ENCODE results near the gene SUSD4. TPM values are rescaled to one million over a fixed set of nuclear protein-coding genes. Genes with fewer than 3 reads are reported as not detected.

Gene SUSD4
- total RNA-seq, 1 donor from 2014 or later: not detected

DNA sequence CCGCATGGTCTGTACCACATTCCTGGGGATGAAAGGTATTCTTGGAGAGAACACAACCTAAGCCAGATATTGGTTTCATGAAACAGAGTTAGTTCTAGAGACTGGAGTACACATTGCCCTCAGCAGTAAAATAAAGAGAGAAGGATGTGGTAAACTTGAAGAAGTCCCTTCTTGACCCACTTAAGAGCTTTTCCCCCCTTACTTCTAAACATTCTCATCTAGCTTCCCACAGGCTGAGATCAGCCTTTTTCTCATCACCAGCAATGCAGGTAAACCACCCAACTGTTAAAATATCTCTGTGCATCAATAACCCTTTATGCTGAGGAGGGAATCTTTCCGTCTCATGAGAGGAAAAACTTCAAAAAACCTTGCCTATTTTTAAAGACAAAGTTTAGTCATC is 62.6 kb downstream of the SUSD4 start:
- DNase-seq (ENCODE audit: extremely low spot score, unreplicated experiment): no peak
- TF ChIP-seq CTCF (IDR thresholded peaks at IDR 0.05): no peak
- Mint-ChIP-seq H3K9me3 (ENCODE audit: unreplicated experiment) (peaks cover 8% of the 10 kb centered on the region), H3K4me3 (ENCODE audit: unreplicated experiment) (no peak overlapping the region), H3K4me1 (ENCODE audit: unreplicated experiment) (no peaks in the 10 kb centered on the region), H3K36me3 (ENCODE audit: unreplicated experiment) (no peaks in the 10 kb centered on the region), H3K27ac (ENCODE audit: unreplicated experiment) (no peak overlapping the region), H3K27me3 (ENCODE audit: unreplicated experiment) (no peaks in the 10 kb centered on the region)

DNA sequence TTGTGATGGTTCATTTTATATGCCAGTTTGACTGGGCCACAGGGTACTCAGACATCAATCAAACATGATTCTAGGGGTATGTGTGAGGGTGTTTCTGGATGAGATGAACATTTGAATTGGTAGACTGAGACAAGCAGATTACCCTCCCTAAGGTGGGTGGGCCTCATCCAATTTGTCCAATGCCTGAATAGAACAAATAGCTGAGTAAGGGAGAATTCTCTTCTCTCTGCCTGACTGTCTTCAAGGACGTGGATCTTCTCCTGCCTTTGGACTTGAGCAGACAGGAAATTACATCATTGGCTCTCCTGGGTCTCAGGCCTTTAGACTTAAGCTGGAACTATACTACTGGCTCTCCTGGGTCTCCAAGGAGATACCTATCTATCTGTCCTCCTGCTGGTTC is 64.4 kb downstream of the SUSD4 start:
- no peak for TF ChIP-seq CTCF (IDR thresholded peaks at IDR 0.05)
- no peaks in the 10 kb centered on the region for H3K4me1 Mint-ChIP-seq (ENCODE audit: unreplicated experiment)
- no peaks in the 10 kb centered on the region for H3K27me3 Mint-ChIP-seq (ENCODE audit: unreplicated experiment)
- peaks cover 8% of the 10 kb centered on the region for H3K9me3 Mint-ChIP-seq (ENCODE audit: unreplicated experiment)
- no peak overlapping the region for H3K27ac Mint-ChIP-seq (ENCODE audit: unreplicated experiment)
- no peaks in the 10 kb centered on the region for H3K36me3 Mint-ChIP-seq (ENCODE audit: unreplicated experiment)
- no peak for DNase-seq (ENCODE audit: extremely low spot score, unreplicated experiment)
- H3K4me3 Mint-ChIP-seq (ENCODE audit: unreplicated experiment): no peak overlapping the region

DNA sequence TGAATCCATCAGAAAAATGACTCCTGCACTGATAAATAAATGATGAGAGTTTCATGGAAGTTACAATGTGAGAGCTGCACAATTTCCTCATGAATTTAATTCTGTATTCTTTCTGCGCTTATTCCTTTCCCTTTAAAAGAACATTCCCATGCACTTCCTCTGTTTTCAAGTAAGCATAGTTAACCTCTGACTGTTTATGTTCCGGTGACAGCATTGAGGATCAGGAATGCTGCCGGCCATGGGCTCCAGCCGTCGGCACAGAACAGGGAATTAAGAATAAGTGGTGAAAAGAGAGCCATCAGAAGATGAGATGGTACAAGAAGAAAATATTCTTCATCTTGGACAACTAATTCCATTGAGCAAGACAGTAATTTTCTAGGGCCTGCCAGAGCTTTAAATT is 65.3 kb downstream of the SUSD4 start:
- TF ChIP-seq CTCF (IDR thresholded peaks at IDR 0.05): no peak
- Mint-ChIP-seq H3K27me3 (ENCODE audit: unreplicated experiment) (no peaks in the 10 kb centered on the region), H3K36me3 (ENCODE audit: unreplicated experiment) (no peaks in the 10 kb centered on the region), H3K4me1 (ENCODE audit: unreplicated experiment) (no peaks in the 10 kb centered on the region), H3K9me3 (ENCODE audit: unreplicated experiment) (peaks cover 8% of the 10 kb centered on the region), H3K27ac (ENCODE audit: unreplicated experiment) (no peak overlapping the region), H3K4me3 (ENCODE audit: unreplicated experiment) (no peak overlapping the region)
- no peak for DNase-seq (ENCODE audit: extremely low spot score, unreplicated experiment)

DNA sequence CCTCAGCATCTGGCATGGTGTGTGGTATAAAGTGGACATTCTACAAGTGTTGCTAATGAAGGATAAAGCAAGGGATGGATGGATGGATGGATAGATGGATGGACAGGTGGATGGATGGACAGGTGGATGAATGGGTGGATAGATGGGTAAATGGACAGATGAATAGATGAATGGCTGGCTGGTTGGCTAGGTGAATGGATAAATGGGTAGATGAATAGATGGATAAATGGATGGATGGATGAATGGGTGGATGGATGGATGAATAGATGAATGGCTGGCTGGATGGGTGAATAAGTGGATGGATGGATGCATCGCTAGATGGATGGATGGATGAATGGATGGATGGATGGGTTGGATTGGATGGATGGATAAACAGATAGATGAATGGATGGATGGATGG is 66.2 kb downstream of the SUSD4 start:
- Mint-ChIP-seq H3K36me3 (ENCODE audit: unreplicated experiment) (no peaks in the 10 kb centered on the region), H3K9me3 (ENCODE audit: unreplicated experiment) (peaks cover 4% of the 10 kb centered on the region), H3K4me3 (ENCODE audit: unreplicated experiment) (no peak overlapping the region), H3K4me1 (ENCODE audit: unreplicated experiment) (no peaks in the 10 kb centered on the region), H3K27ac (ENCODE audit: unreplicated experiment) (no peak overlapping the region), H3K27me3 (ENCODE audit: unreplicated experiment) (no peaks in the 10 kb centered on the region)
- no peak for TF ChIP-seq CTCF (IDR thresholded peaks at IDR 0.05)
- no peak for DNase-seq (ENCODE audit: extremely low spot score, unreplicated experiment)

DNA sequence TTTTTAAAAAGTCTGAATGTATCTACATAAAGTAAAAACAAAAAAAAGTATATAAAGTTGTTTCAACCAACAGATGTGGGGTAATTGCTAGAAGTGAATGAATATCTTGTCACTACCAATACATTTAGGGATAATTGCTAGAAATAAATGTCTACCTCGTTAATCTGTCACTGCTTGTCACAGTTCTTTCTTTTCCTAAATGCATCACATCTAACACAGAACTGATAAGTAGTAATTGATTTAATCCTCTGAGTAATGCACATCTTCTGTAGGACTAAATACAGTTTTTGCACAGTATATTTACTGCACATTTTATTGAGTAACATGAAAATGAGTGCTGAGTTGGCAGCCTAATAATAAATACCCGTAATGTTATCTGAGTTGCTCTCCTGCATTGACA is 72.2 kb downstream of the SUSD4 start:
- Mint-ChIP-seq H3K9me3 (ENCODE audit: unreplicated experiment) (no peaks in the 10 kb centered on the region), H3K27me3 (ENCODE audit: unreplicated experiment) (no peaks in the 10 kb centered on the region), H3K27ac (ENCODE audit: unreplicated experiment) (no peak overlapping the region), H3K36me3 (ENCODE audit: unreplicated experiment) (no peaks in the 10 kb centered on the region), H3K4me1 (ENCODE audit: unreplicated experiment) (no peaks in the 10 kb centered on the region), H3K4me3 (ENCODE audit: unreplicated experiment) (no peak overlapping the region)
- no peak for DNase-seq (ENCODE audit: extremely low spot score, unreplicated experiment)
- no peak for TF ChIP-seq CTCF (IDR thresholded peaks at IDR 0.05)

Data from osteocyte (in vitro differentiated cells).